ENCODE data around the gene C19orf73. TPM values are rescaled to one million over a fixed set of nuclear protein-coding genes. Genes with fewer than 3 reads are reported as not detected.

C19orf73 gene
- total and polyA plus RNA-seq, 4 donors = 1.9 to 4.3 (median 3.1) TPM; not detected in 1

GRCh38 chr19:49113762-49114629 is 4.9 kb downstream of the C19orf73 start, which contains the start of gene LIN7B:
Gene LIN7B (plus strand): TSS chr19:49114370. CDS start chr19:49114405, 35 bp downstream.
- Histone ChIP-seq H3K27me3 (ENCODE audit: control insufficient read depth in 3 of 3, insufficient read depth in 3 of 3, low read length in 2 of 3) (no peaks in the 10 kb centered on the region), H3K36me3 (ENCODE audit: control insufficient read depth in 4 of 4, insufficient read depth in 4 of 4, low read length in 4 of 4) (peaks cover 0 to 3% (median 0%) of the 10 kb centered on the region in 4 donors), H3K9ac (ENCODE audit: insufficient read depth in 1 of 2, low read length in 2 of 2) (no peak within 1 kb of the TSS), H3K4me3 (peak within 1 kb of the TSS; percentile 78), H3K27ac (ENCODE audit: low read depth in 1 of 2, low read length in 1 of 2) (peak within 1 kb of the TSS; percentile 11 to 63), H3K4me1 (ENCODE audit: control insufficient read depth in 5 of 5, insufficient read depth in 5 of 5, low read length in 5 of 5) (peaks cover 0 to 16% (median 8%) of the 10 kb centered on the region in 5 donors), H3K9me3 (ENCODE audit: control insufficient read depth in 4 of 4, insufficient read depth in 3 of 4, low read length in 3 of 4) (no peaks in the 10 kb centered on the region)
- peak; percentile 21 for TF ChIP-seq CTCF (IDR thresholded peaks at IDR 0.05; ENCODE audit: control extremely low read depth, extremely low read depth)
- ATAC-seq (ENCODE audit: insufficient read depth, low FRiP score) = peak; percentile 60
- WGBS, 2 donors = 0 to 1% methylated on average over 55 to 66 of the region's 66 CpGs
- DNase-seq = peak; percentile 75 to 84 (median 83)

GRCh38 chr19:49111218-49111998 is 7.5 kb downstream of the C19orf73 start:
- WGBS, 2 donors = 81 to 84% methylated on average over 11 of the region's 11 CpGs
- peaks cover 11 to 27% (median 12%) of the 10 kb centered on the region in 4 donors for H3K36me3 ChIP-seq (ENCODE audit: control insufficient read depth in 4 of 4, insufficient read depth in 4 of 4, low read length in 4 of 4)
- no peak for ATAC-seq (ENCODE audit: insufficient read depth, low FRiP score)
- H3K9me3 ChIP-seq (ENCODE audit: control insufficient read depth in 4 of 4, insufficient read depth in 3 of 4, low read length in 3 of 4) = no peaks in the 10 kb centered on the region
- DNase-seq = no peak
- peaks cover 0 to 9% (median 5%) of the 10 kb centered on the region in 5 donors for H3K4me1 ChIP-seq (ENCODE audit: control insufficient read depth in 5 of 5, insufficient read depth in 5 of 5, low read length in 5 of 5)
- H3K27me3 ChIP-seq (ENCODE audit: control insufficient read depth in 3 of 3, insufficient read depth in 3 of 3, low read length in 2 of 3) = no peaks in the 10 kb centered on the region
- no peak overlapping the region for H3K9ac ChIP-seq (ENCODE audit: insufficient read depth in 1 of 2, low read length in 2 of 2)
- H3K27ac ChIP-seq (ENCODE audit: low read depth in 1 of 2, low read length in 1 of 2) = no peak overlapping the region
- TF ChIP-seq CTCF (IDR thresholded peaks at IDR 0.05; ENCODE audit: control extremely low read depth, extremely low read depth) = no peak
- H3K4me3 ChIP-seq = no peak overlapping the region

- ATAC-seq (ENCODE audit: insufficient read depth, low FRiP score) (no peak), DNase-seq (no peak)
- Histone ChIP-seq H3K4me3 (no peak overlapping the region), H3K4me1 (ENCODE audit: control insufficient read depth in 5 of 5, insufficient read depth in 5 of 5, low read length in 5 of 5) (peaks cover 0 to 9% (median 5%) of the 10 kb centered on the region in 5 donors), H3K27me3 (ENCODE audit: control insufficient read depth in 3 of 3, insufficient read depth in 3 of 3, low read length in 2 of 3) (no peaks in the 10 kb centered on the region), H3K36me3 (ENCODE audit: control insufficient read depth in 4 of 4, insufficient read depth in 4 of 4, low read length in 4 of 4) (peaks cover 12 to 33% (median 15%) of the 10 kb centered on the region in 4 donors), H3K9me3 (ENCODE audit: control insufficient read depth in 4 of 4, insufficient read depth in 3 of 4, low read length in 3 of 4) (no peaks in the 10 kb centered on the region), H3K27ac (ENCODE audit: low read depth in 1 of 2, low read length in 1 of 2) (no peak overlapping the region), H3K9ac (ENCODE audit: insufficient read depth in 1 of 2, low read length in 2 of 2) (no peak overlapping the region)
- 41 to 52% methylated on average over 3 of the region's 3 CpGs for WGBS, 2 donors
- TF ChIP-seq CTCF (IDR thresholded peaks at IDR 0.05; ENCODE audit: control extremely low read depth, extremely low read depth) = no peak
These were observed 8.4 kb downstream of the C19orf73 start for GRCh38 chr19:49110567-49110966.
